Measurements from ENCODE around the gene CPT2. TPM values are rescaled to one million over a fixed set of nuclear protein-coding genes. Genes with fewer than 3 reads are reported as not detected.

CPT2 gene
- total and polyA plus RNA-seq, 4 donors = 27.4 to 109 (median 74.8) TPM

- Histone ChIP-seq H3K9ac (ENCODE audit: low read depth in 1 of 2, low read length in 2 of 2) (no peak overlapping the region), H3K36me3 (ENCODE audit: control insufficient read depth in 4 of 4, insufficient read depth in 3 of 4, low read depth in 1 of 4, low read length in 3 of 4) (no peaks in the 10 kb centered on the region), H3K27ac (ENCODE audit: low read depth in 1 of 2, low read length in 2 of 2) (no peak overlapping the region), H3K4me1 (ENCODE audit: control insufficient read depth in 4 of 4, insufficient read depth in 4 of 4, low read length in 3 of 4) (peaks cover 0 to 10% (median 2%) of the 10 kb centered on the region in 4 donors), H3K9me3 (ENCODE audit: control insufficient read depth in 4 of 4, low read length in 3 of 4) (no peaks in the 10 kb centered on the region), H3K4me3 (ENCODE audit: low read depth in 1 of 3, low read length in 3 of 3) (no peak overlapping the region), H3K27me3 (ENCODE audit: control insufficient read depth in 4 of 4, insufficient read depth in 4 of 4, low read length in 3 of 4) (no peaks in the 10 kb centered on the region)
- DNase-seq (ENCODE audit: low spot score) = no peak
- WGBS = 69% methylated on average over 3 of the region's 3 CpGs
- no peak for TF ChIP-seq TAF1 (conservative IDR thresholded peaks at IDR 0.05)
These were observed 39.8 kb upstream of the CPT2 start for GRCh38 chr1:53156783-53157182.

- Histone ChIP-seq H3K4me1 (ENCODE audit: control insufficient read depth in 4 of 4, insufficient read depth in 4 of 4, low read length in 3 of 4) (peaks cover 0 to 18% (median 5%) of the 10 kb centered on the region in 4 donors), H3K9ac (ENCODE audit: low read depth in 1 of 2, low read length in 2 of 2) (no peak overlapping the region), H3K27ac (ENCODE audit: low read depth in 1 of 2, low read length in 2 of 2) (no peak overlapping the region), H3K4me3 (ENCODE audit: low read depth in 1 of 3, low read length in 3 of 3) (no peak overlapping the region), H3K9me3 (ENCODE audit: control insufficient read depth in 4 of 4, low read length in 3 of 4) (no peaks in the 10 kb centered on the region), H3K27me3 (ENCODE audit: control insufficient read depth in 4 of 4, insufficient read depth in 4 of 4, low read length in 3 of 4) (no peaks in the 10 kb centered on the region), H3K36me3 (ENCODE audit: control insufficient read depth in 4 of 4, insufficient read depth in 3 of 4, low read depth in 1 of 4, low read length in 3 of 4) (no peaks in the 10 kb centered on the region)
- WGBS = 39% methylated on average over 1 of the region's 1 CpG
- no peak for TF ChIP-seq CTCF (IDR thresholded peaks at IDR 0.05; ENCODE audit: low read depth, low read length, missing input control)
- no peak for TF ChIP-seq ZBTB33 (IDR thresholded peaks at IDR 0.05)
- TF ChIP-seq NR2F2 (IDR thresholded peaks at IDR 0.05) = no peak
- no peak for TF ChIP-seq EGR1 (IDR thresholded peaks at IDR 0.05; ENCODE audit: low read depth in 2 of 2)
- TF ChIP-seq YY1 (IDR thresholded peaks at IDR 0.05) = no peak
- no peak for TF ChIP-seq RAD21 (IDR thresholded peaks at IDR 0.05)
- TF ChIP-seq ATF3 (IDR thresholded peaks at IDR 0.05) = no peak
- no peak for TF ChIP-seq SP1 (IDR thresholded peaks at IDR 0.05)
- TF ChIP-seq HNF4A (conservative IDR thresholded peaks at IDR 0.05) = no peak
- no peak for TF ChIP-seq HNF4G (IDR thresholded peaks at IDR 0.05)
- no peak for TF ChIP-seq MAX (IDR thresholded peaks at IDR 0.05)
- no peak for TF ChIP-seq TAF1 (conservative IDR thresholded peaks at IDR 0.05)
- no peak for TF ChIP-seq JUND (IDR thresholded peaks at IDR 0.05)
- no peak for TF ChIP-seq REST (IDR thresholded peaks at IDR 0.05)
- no peak for TF ChIP-seq GABPA (IDR thresholded peaks at IDR 0.05 in 1 of 2, conservative IDR thresholded peaks at IDR 0.05 in 1 of 2)
- TF ChIP-seq FOXA2 (IDR thresholded peaks at IDR 0.05) = no peak
- TF ChIP-seq FOXA1 (IDR thresholded peaks at IDR 0.05) = no peak
- TF ChIP-seq RXRA (IDR thresholded peaks at IDR 0.05) = no peak
- no peak for DNase-seq (ENCODE audit: low spot score)
These were observed 37.7 kb upstream of the CPT2 start for GRCh38 chr1:53158900-53159299.

Data from liver (tissue), 9 donors.